Fibroblast of lung (primary cell): Measurements from ENCODE around the gene GMPR. TPM values are rescaled to one million over a fixed set of nuclear protein-coding genes. Genes with fewer than 3 reads are reported as not detected.

Experiments
- DNase-seq, 2 donors: peaks; one replicate each; pipeline versions ENCODE4 v3.0.0 to v3.0.0-alpha.2; 2010; ENCODE audit warnings: low read depth in 2 of 2
- H2AFZ ChIP-seq: 2 replicates; pipeline ENCODE4 v1.5.1; 2012; ENCODE audit warnings: low read length, control low read depth, inconsistent platforms
- H3K27ac ChIP-seq: 2 replicates; pipeline ENCODE4 v1.5.1; 2011; ENCODE audit warnings: low read length, control low read depth; ENCODE audit not compliant: insufficient read depth
- H3K27me3 ChIP-seq: 2 replicates; pipeline ENCODE4 v1.5.1; 2011; ENCODE audit warnings: mild to moderate bottlenecking, low read length; ENCODE audit not compliant: control insufficient read depth, insufficient read depth
- H3K36me3 ChIP-seq: 2 replicates; pipeline ENCODE4 v1.5.1; 2011; ENCODE audit warnings: low read length; ENCODE audit not compliant: control insufficient read depth, insufficient read depth
- H3K4me1 ChIP-seq: 2 replicates; pipeline ENCODE4 v1.5.1; 2011; ENCODE audit warnings: low read length; ENCODE audit not compliant: control insufficient read depth, insufficient read depth; ENCODE audit errors: extremely low read depth
- H3K4me2 ChIP-seq: 2 replicates; pipeline ENCODE4 v1.5.1; 2011; ENCODE audit warnings: low read length, control low read depth; ENCODE audit not compliant: insufficient read depth; ENCODE audit errors: extremely low read depth
- H3K4me3 ChIP-seq, 4 experiments: fragments of 200-600 bp in 1 of 4; sonication (generic) in 1 of 4; replicated peaks in 1 of 4; 2 replicates each; pipeline ENCODE4 v1.5.1; 2011 to 2016; ENCODE audit warnings: low read length in 4 of 4, low read depth in 3 of 4, mild to moderate bottlenecking in 3 of 4, control low read depth in 2 of 4, inconsistent platforms in 1 of 4, mixed read lengths in 1 of 4; ENCODE audit not compliant: insufficient read depth in 1 of 4; ENCODE audit errors: control extremely low read depth in 1 of 4
- H3K79me2 ChIP-seq: 2 replicates; pipeline ENCODE4 v1.5.1; 2012; ENCODE audit warnings: mild to moderate bottlenecking, low read length, inconsistent platforms; ENCODE audit not compliant: control insufficient read depth, insufficient read depth
- H3K9ac ChIP-seq: 2 replicates; pipeline ENCODE4 v1.5.1; 2011; ENCODE audit warnings: mild to moderate bottlenecking, low read length, control low read depth; ENCODE audit not compliant: insufficient read depth
- H3K9me3 ChIP-seq: 2 replicates; pipeline ENCODE4 v1.5.1; 2012; ENCODE audit warnings: low read depth, low read length; ENCODE audit not compliant: control insufficient read depth, insufficient read depth
- H4K20me1 ChIP-seq: 2 replicates; pipeline ENCODE4 v1.5.1; 2011; ENCODE audit warnings: low read length; ENCODE audit not compliant: control insufficient read depth, insufficient read depth; ENCODE audit errors: extremely low read depth
- CTCF ChIP-seq, 2 donors: IDR thresholded peaks in 1 of 2; conservative IDR thresholded peaks in 1 of 2; 1 replicate in 1 of 2; 2 replicates in 1 of 2; pipeline ENCODE4 v1.5.1; 2011 to 2012; ENCODE audit warnings: low read length in 2 of 2, control low read depth in 1 of 2, inconsistent platforms in 1 of 2, low read depth in 1 of 2, mild to moderate bottlenecking in 1 of 2
- EZH2 ChIP-seq: IDR thresholded peaks from 2 replicates; pipeline ENCODE4 v1.5.1; 2012; ENCODE audit warnings: low read length, control low read depth, mild to moderate bottlenecking; ENCODE audit errors: missing control alignments
- polyA plus RNA-seq, 2 donors: library from polyadenylated mRNA; depleted of rRNA in 1 of 2; stranded (reverse) in 1 of 2; unstranded in 1 of 2; fragments of >200 nt; gene quantifications; 2 replicates each; pipeline ENCODE4 v1.2.1, GENCODE V29; 2011 to 2012; ENCODE audit warnings: missing spikeins in 1 of 2
- total RNA-seq: library from RNA; depleted of rRNA; stranded (reverse); fragments of >200 nt; gene quantifications from 2 replicates; pipeline ENCODE4 v1.2.1, GENCODE V29; 2014

Gene GMPR
- total and polyA plus RNA-seq, 2 donors (not counting 1 experiment from before 2014, with no cell fraction given), result 13.2 to 16.4 TPM

GRCh38 chr6:16228709-16229665, 9.4 kb upstream of the GMPR start:
- H3K27ac ChIP-seq, result no peak overlapping the region
- H3K27me3 ChIP-seq, result peaks cover 4% of the 10 kb centered on the region
- H3K36me3 ChIP-seq, result no peaks in the 10 kb centered on the region
- H3K4me2 ChIP-seq, result peak overlapping the region; percentile 4
- H3K79me2 ChIP-seq, result no peaks in the 10 kb centered on the region
- no peak overlapping the region for H3K9ac ChIP-seq
- H3K4me1 ChIP-seq, result no peaks in the 10 kb centered on the region
- H3K9me3 ChIP-seq, result no peaks in the 10 kb centered on the region
- TF ChIP-seq CTCF (conservative IDR thresholded peaks at IDR 0.05 in 1 of 2, IDR thresholded peaks at IDR 0.05 in 1 of 2; ENCODE audit: low read depth in 1 of 2, low read length in 2 of 2) (peak in 1 of 2 donors; percentile 7), EZH2 (no peak)
- no peaks in the 10 kb centered on the region for H4K20me1 ChIP-seq
- H3K4me3 ChIP-seq, result peak overlapping the region in 1 of 4 experiments; percentile 31
- H2AFZ ChIP-seq, result peak overlapping the region; percentile 20
- peak in 1 of 2 donors; percentile 19 for DNase-seq

GRCh38 chr6:16229700-16230099, 8.7 kb upstream of the GMPR start:
- Histone ChIP-seq H2AFZ (no peak overlapping the region), H3K27me3 (peaks cover 4% of the 10 kb centered on the region), H3K4me2 (no peak overlapping the region), H3K27ac (no peak overlapping the region), H3K4me3 (no peak overlapping the region), H4K20me1 (no peaks in the 10 kb centered on the region), H3K9me3 (no peaks in the 10 kb centered on the region), H3K79me2 (no peaks in the 10 kb centered on the region), H3K9ac (no peak overlapping the region), H3K4me1 (no peaks in the 10 kb centered on the region), H3K36me3 (no peaks in the 10 kb centered on the region)
- TF ChIP-seq CTCF (conservative IDR thresholded peaks at IDR 0.05 in 1 of 2, IDR thresholded peaks at IDR 0.05 in 1 of 2; ENCODE audit: low read depth in 1 of 2, low read length in 2 of 2), result no peak
- TF ChIP-seq EZH2, result no peak
- peak in 1 of 2 donors; percentile 40 for DNase-seq

- Histone ChIP-seq H3K79me2 (no peaks in the 10 kb centered on the region), H3K4me1 (no peaks in the 10 kb centered on the region), H3K9me3 (no peaks in the 10 kb centered on the region), H3K27ac (no peak overlapping the region), H4K20me1 (no peaks in the 10 kb centered on the region), H3K27me3 (peaks cover 4% of the 10 kb centered on the region), H3K9ac (no peak overlapping the region), H3K36me3 (no peaks in the 10 kb centered on the region), H2AFZ (no peak overlapping the region), H3K4me2 (no peak overlapping the region), H3K4me3 (no peak overlapping the region)
- DNase-seq, result no peak
- TF ChIP-seq CTCF (conservative IDR thresholded peaks at IDR 0.05 in 1 of 2, IDR thresholded peaks at IDR 0.05 in 1 of 2; ENCODE audit: low read depth in 1 of 2, low read length in 2 of 2) (no peak), EZH2 (no peak)
Measured at GRCh38 chr6:16230953-16231352, 7.4 kb upstream of the GMPR start.
